SK-N-SH (cell line): ENCODE data around the gene RRP9. TPM values are rescaled to one million over a fixed set of nuclear protein-coding genes. Genes with fewer than 3 reads are reported as not detected.

ENCODE experiments used
- CTCF ChIA-PET: fragments of 300-600, 350-600 bp; formaldehyde crosslinking; extraction: SDS; loops from one replicate; lab custom pipeline; 2021; lab: Yijun Ruan, JAX
- POLR2A ChIA-PET: fragments of 350-600 bp; sonication (Branson Sonifier 250); formaldehyde crosslinking; extraction: SDS; loops from one replicate; lab custom pipeline; 2020; ENCODE audit warnings: antibody characterized with exemption, inconsistent platforms; lab: Yijun Ruan, JAX
- DNase-seq: peaks from one replicate; pipeline ENCODE4 v3.0.0; 2012
- H2AFZ ChIP-seq: fragments of 200-600 bp; sonication (generic); 2 replicates; pipeline ENCODE4 v1.8.1; 2016; ENCODE audit warnings: antibody characterized with exemption, mild to moderate bottlenecking, low read depth
- H3F3A ChIP-seq: fragments of 200-600 bp; sonication (generic); replicated peaks from 2 replicates; pipeline ENCODE3; 2016; ENCODE audit warnings: antibody characterized with exemption, mild to moderate bottlenecking; ENCODE audit not compliant: insufficient read depth
- H3K27ac ChIP-seq, 2 experiments: fragments of 200-500 bp in 1 of 2; fragments of 200-600 bp in 1 of 2; sonication (Bioruptor generic) in 1 of 2; sonication (generic), shearing (Covaris generic) in 1 of 2; 2 replicates each; pipeline versions ENCODE4 v1.5.1 to v1.6.1; 2014 to 2016; ENCODE audit warnings: low read depth in 2 of 2, inconsistent platforms in 1 of 2, low read length in 1 of 2, mild to moderate bottlenecking in 1 of 2, mixed read lengths in 1 of 2
- H3K27me3 ChIP-seq: fragments of 200-600 bp; sonication (generic), shearing (Covaris generic); 2 replicates; pipeline ENCODE4 v1.6.1; 2016; ENCODE audit warnings: mixed run types; ENCODE audit not compliant: insufficient read depth
- H3K36me3 ChIP-seq, 2 experiments: fragments of 200-500 bp in 1 of 2; fragments of 200-600 bp in 1 of 2; sonication (Bioruptor generic) in 1 of 2; sonication (generic) in 1 of 2; replicated peaks in 1 of 2; 2 replicates each; pipeline versions ENCODE3 to v1.5.1; 2014 to 2016; ENCODE audit warnings: low read length in 1 of 2, mild to moderate bottlenecking in 1 of 2; ENCODE audit not compliant: insufficient read depth in 2 of 2, control insufficient read depth in 1 of 2
- H3K4me1 ChIP-seq, 2 experiments: fragments of 200-500 bp in 1 of 2; fragments of 200-600 bp in 1 of 2; sonication (Bioruptor generic) in 1 of 2; sonication (generic), shearing (Covaris generic) in 1 of 2; 2 replicates each; pipeline versions ENCODE4 v1.5.1 to v1.6.1; 2014 to 2016; ENCODE audit warnings: low read depth in 1 of 2, low read length in 1 of 2, mixed run types in 1 of 2; ENCODE audit not compliant: insufficient read depth in 2 of 2, control insufficient read depth in 1 of 2
- H3K4me2 ChIP-seq: fragments of 200-600 bp; sonication (generic), shearing (Covaris generic); 2 replicates; pipeline ENCODE4 v1.6.1; 2017; ENCODE audit warnings: mixed run types
- H3K4me3 ChIP-seq, 2 experiments: fragments of 200-500 bp in 1 of 2; fragments of 200-600 bp in 1 of 2; sonication (Bioruptor generic) in 1 of 2; sonication (generic), shearing (Covaris generic) in 1 of 2; 2 replicates each; pipeline versions ENCODE4 v1.5.1 to v1.8.1; 2014 to 2016; ENCODE audit warnings: low read depth in 2 of 2, inconsistent platforms in 1 of 2, low read length in 1 of 2, mild to moderate bottlenecking in 1 of 2, mixed read lengths in 1 of 2, moderate library complexity in 1 of 2
- H3K79me2 ChIP-seq: fragments of 200-600 bp; sonication (generic); 2 replicates; pipeline ENCODE4 v1.8.1; 2017; ENCODE audit warnings: mild to moderate bottlenecking; ENCODE audit not compliant: insufficient read depth
- H3K9ac ChIP-seq: fragments of 200-600 bp; sonication (generic); 2 replicates; pipeline ENCODE4 v1.6.1; 2017; ENCODE audit warnings: mixed run types
- H3K9me2 ChIP-seq: fragments of 200-600 bp; sonication (generic); 2 replicates; pipeline ENCODE4 v1.6.1; 2017; ENCODE audit warnings: mixed run types
- H3K9me3 ChIP-seq: fragments of 200-600 bp; sonication (generic); 2 replicates; pipeline ENCODE4 v1.6.1; 2017; ENCODE audit warnings: mixed run types, mild to moderate bottlenecking, moderate library complexity
- H4K20me1 ChIP-seq: fragments of 200-600 bp; sonication (generic); 2 replicates; pipeline ENCODE4 v1.6.1; 2017; ENCODE audit warnings: mild to moderate bottlenecking, mixed run types; ENCODE audit not compliant: insufficient read depth
- CHD2 ChIP-seq: fragments of 150-350 bp; IDR thresholded peaks from 2 replicates; pipeline ENCODE4 v1.6.1; 2018; ENCODE audit warnings: low read length; ENCODE audit not compliant: partially characterized antibody
- EZH2phosphoT487 ChIP-seq: fragments of 200-600 bp; sonication (generic); IDR thresholded peaks from 2 replicates; pipeline ENCODE4 v1.6.1; 2017; ENCODE audit warnings: low read depth, mixed run types, mild to moderate bottlenecking, antibody characterized with exemption, moderate library complexity, borderline replicate concordance
- FOSL2 ChIP-seq: IDR thresholded peaks from 2 replicates; pipeline ENCODE4 v1.4.0; 2012; ENCODE audit warnings: low read depth, mild to moderate bottlenecking, moderate library complexity, borderline replicate concordance
- FOXJ3 ChIP-seq: sonication (generic); formaldehyde crosslinking; IDR thresholded peaks from 2 replicates; pipeline ENCODE4 v1.5.1; 2020; ENCODE audit warnings: mild to moderate bottlenecking, missing genetic modification reagents
- FOXM1 ChIP-seq: IDR thresholded peaks from 2 replicates; pipeline ENCODE4 v1.4.0; 2012; ENCODE audit warnings: low read depth, mild to moderate bottlenecking
- GATA2 ChIP-seq: sonication (generic); formaldehyde crosslinking; IDR thresholded peaks from 2 replicates; pipeline ENCODE4 v1.5.0; 2020; ENCODE audit warnings: mild to moderate bottlenecking, missing genetic modification reagents
- JUND ChIP-seq: IDR thresholded peaks from 2 replicates; pipeline ENCODE4 v1.4.0; 2012
- MEF2A ChIP-seq: IDR thresholded peaks from 2 replicates; pipeline ENCODE4 v1.4.0; 2012; ENCODE audit warnings: low read depth, borderline replicate concordance
- MXI1 ChIP-seq: IDR thresholded peaks from 2 replicates; pipeline ENCODE4 v1.6.1; 2012; ENCODE audit warnings: mild to moderate bottlenecking, low read depth, low read length, improper control_type of control experiment
- NFIC ChIP-seq: IDR thresholded peaks from 2 replicates; pipeline ENCODE4 v1.4.0; 2012; ENCODE audit warnings: borderline replicate concordance
- NRF1 ChIP-seq: IDR thresholded peaks from 2 replicates; pipeline ENCODE4 v1.6.1; 2012; ENCODE audit warnings: low read depth, mild to moderate bottlenecking, low read length
- RAD21 ChIP-seq: IDR thresholded peaks from 2 replicates; pipeline ENCODE4 v1.6.1; 2012; ENCODE audit warnings: mild to moderate bottlenecking, low read length
- REST ChIP-seq: IDR thresholded peaks from 2 replicates; pipeline ENCODE4 v1.6.1; 2012; ENCODE audit warnings: mild to moderate bottlenecking, low read depth, low read length, moderate library complexity
- RXRA ChIP-seq: IDR thresholded peaks from 2 replicates; pipeline ENCODE4 v1.4.0; 2012; ENCODE audit warnings: low read depth, mild to moderate bottlenecking, borderline replicate concordance
- SIN3A ChIP-seq: IDR thresholded peaks from 2 replicates; pipeline ENCODE4 v1.6.1; 2012; ENCODE audit warnings: low read depth, mild to moderate bottlenecking, low read length, moderate library complexity, borderline replicate concordance
- TEAD4 ChIP-seq: IDR thresholded peaks from 2 replicates; pipeline ENCODE4 v1.4.0; 2012; ENCODE audit warnings: mild to moderate bottlenecking, borderline replicate concordance; ENCODE audit not compliant: insufficient read depth
- WGBS: methylation state at CpG from one replicate; pipeline ENCODE4 v1.1.6; 2017; ENCODE audit warnings: low lambda C conversion rate; 5-methylcytosine and 5-hydroxymethylcytosine counted together
- polyA plus RNA-seq, 3 experiments: library from polyadenylated mRNA; depleted of rRNA; stranded (reverse); fragments of >200 nt; gene quantifications; 2 replicates each; pipeline ENCODE4 v1.2.3, GENCODE V29; 2012

Gene RRP9
- polyA plus RNA-seq, 1 of the 3 experiments (the other 2 are of a cell fraction), result 49.6 TPM

GRCh38 chr3:51966016-51966415, 24.3 kb upstream of the RRP9 start:
- 93% methylated on average over 2 of the region's 2 CpGs for WGBS
- Histone ChIP-seq H3K9ac (0 out of 2 replicates have a peak overlapping the region, but pooled peaks have one; percentile 79), H4K20me1 (0 out of 2 replicates have a peak, but pooled peaks cover 4% of the 10 kb centered on the region), H3K27ac (peak overlapping the region in 1 of 2 experiments; percentile 74; a peak in 1 of 4 replicates), H3K9me2 (no peaks in the 10 kb centered on the region), H3K79me2 (peaks cover 39% of the 10 kb centered on the region), H3K9me3 (no peaks in the 10 kb centered on the region), H3K4me2 (peak overlapping the region; percentile 99), H3K4me3 (peak overlapping the region; percentile 76 to 79), H3K27me3 (no peaks in the 10 kb centered on the region), H3K4me1 (peaks cover 4 to 61% of the 10 kb centered on the region in 2 experiments; a peak in 2 of 4 replicates), H2AFZ (no peak overlapping the region), H3F3A (peaks cover 12% of the 10 kb centered on the region), H3K36me3 (peaks cover 0 to 5% of the 10 kb centered on the region in 2 experiments)
- no peak for TF ChIP-seq JUND
- no peak for TF ChIP-seq RXRA
- TF ChIP-seq FOSL2, result no peak
- TF ChIP-seq MXI1, result no peak
- no peak for TF ChIP-seq MEF2A
- TF ChIP-seq SIN3A, result no peak
- TF ChIP-seq TEAD4, result no peak
- no peak for TF ChIP-seq NRF1
- TF ChIP-seq REST, result no peak
- TF ChIP-seq RAD21, result no peak
- no peak for TF ChIP-seq GATA2 (CRISPR knock-in tag)
- no peak for TF ChIP-seq NFIC
- no peak for TF ChIP-seq FOXM1
- TF ChIP-seq FOXJ3 (CRISPR knock-in tag), result no peak
- TF ChIP-seq CHD2, result no peak
- TF ChIP-seq EZH2phosphoT487, result no peak
- ChIA-PET CTCF (interaction anchor here (0.8 to 10.7 kb wide), 5 partner anchors 8 to 38 kb away, joined by 3 to 84 read pairs (median 10); partner anchors contain the start of genes ABHD14A, ABHD14B, PARP3 and RRP9), POLR2A (interaction anchor here (1.5 kb wide), 1 partner anchor 13 kb away, joined by 4 read pairs; no protein-coding TSS in a partner anchor)
- DNase-seq, result no peak
